NCI-H146 treated with DMSO at 0.1 percent for 48 hours (cell line): ENCODE results near the gene SEMA3B.
"Not testable (repeated sequence)": the region's sequence is repeated elsewhere in the genome, so short reads cannot be mapped to it uniquely, and the experiment has no call there.

Experiments
- DNase-seq: peaks from one replicate; lab custom pipeline; 2025; ENCODE audit not compliant: unreplicated experiment; lab: John Stamatoyannopoulos, UW

SEMA3B gene

GRCh38 chr3:50237754-50238548 is 31.0 kb upstream of the SEMA3B start:
- DNase-seq: peak; percentile 29

GRCh38 chr3:50238549-50239026 is 30.4 kb upstream of the SEMA3B start:
- DNase-seq: no peak

- no peak for DNase-seq
These were observed 29.3 kb upstream of the SEMA3B start for GRCh38 chr3:50239649-50240048.

GRCh38 chr3:50241163-50241562 is 27.8 kb upstream of the SEMA3B start:
- peak; percentile 32 for DNase-seq

GRCh38 chr3:50241713-50242380 is 27.1 kb upstream of the SEMA3B start:
- no peak for DNase-seq

- DNase-seq: no peak
These were observed 26.6 kb upstream of the SEMA3B start for GRCh38 chr3:50242381-50242770.

- DNase-seq: no peak
These were observed 25.9 kb upstream of the SEMA3B start for GRCh38 chr3:50242851-50243542.

- no peak for DNase-seq
These were observed 25.4 kb upstream of the SEMA3B start for GRCh38 chr3:50243543-50243895.

GRCh38 chr3:50244813-50245212 is 24.1 kb upstream of the SEMA3B start:
- DNase-seq: not testable (repeated sequence)

GRCh38 chr3:50245251-50245745 is 23.6 kb upstream of the SEMA3B start:
- DNase-seq: no peak

GRCh38 chr3:50245831-50246516 is 23.0 kb upstream of the SEMA3B start:
- DNase-seq: peak; percentile 51

- DNase-seq: no peak
These were observed 22.4 kb upstream of the SEMA3B start for GRCh38 chr3:50246517-50246954.

- DNase-seq: no peak
These were observed 20.6 kb upstream of the SEMA3B start for GRCh38 chr3:50248387-50248786.

GRCh38 chr3:50249457-50249856 is 19.5 kb upstream of the SEMA3B start:
- no peak for DNase-seq

GRCh38 chr3:50250514-50250913 is 18.4 kb upstream of the SEMA3B start:
- no peak for DNase-seq

GRCh38 chr3:50251220-50251619 is 17.7 kb upstream of the SEMA3B start:
- DNase-seq: no peak

GRCh38 chr3:50254577-50255250 is 14.2 kb upstream of the SEMA3B start:
- DNase-seq: no peak

- no peak for DNase-seq
These were observed 13.7 kb upstream of the SEMA3B start for GRCh38 chr3:50255251-50255615.

- DNase-seq: no peak
These were observed 11.7 kb upstream of the SEMA3B start for GRCh38 chr3:50256978-50257890.
